Stimulated activated CD4-positive, alpha-beta T cell treated with anti-CD3 and anti-CD28 coated beads, Interleukin-15, amount 100 ng/mL, for 48 hours (primary cell): ENCODE results near the gene APOL4.
"Not testable (repeated sequence)": the region's sequence is repeated elsewhere in the genome, so short reads cannot be mapped to it uniquely, and the experiment has no call there.

Experiments used
- DNase-seq, 2 donors: peaks; one replicate each; pipeline ENCODE4 v3.0.0-alpha.2; 2020; ENCODE audit warnings: low read depth in 2 of 2

The APOL4 gene

GRCh38 chr22:36153501-36154422, 47.8 kb downstream of the APOL4 start:
- DNase-seq, result no peak

- DNase-seq, result not testable (repeated sequence)
Observed at GRCh38 chr22:36152821-36153220, 48.8 kb downstream of the APOL4 start.

GRCh38 chr22:36152088-36152487, 49.5 kb downstream of the APOL4 start:
- DNase-seq, result no peak

GRCh38 chr22:36151006-36151595, 50.5 kb downstream of the APOL4 start:
- DNase-seq, result no peak

- no peak for DNase-seq
Observed at GRCh38 chr22:36149441-36149840, 52.2 kb downstream of the APOL4 start.

GRCh38 chr22:36148411-36148810, 53.2 kb downstream of the APOL4 start:
- DNase-seq, result no peak

- no peak for DNase-seq
Observed at GRCh38 chr22:36147196-36147791, 54.3 kb downstream of the APOL4 start.

- DNase-seq, result no peak
Observed at GRCh38 chr22:36145881-36146280, 55.7 kb downstream of the APOL4 start.

- DNase-seq, result no peak
Observed at GRCh38 chr22:36144886-36145541, 56.6 kb downstream of the APOL4 start.

GRCh38 chr22:36143956-36144355, 57.7 kb downstream of the APOL4 start:
- DNase-seq, result no peak

- no peak for DNase-seq
Observed at GRCh38 chr22:36143066-36143815, 58.4 kb downstream of the APOL4 start.

- DNase-seq, result no peak
Observed at GRCh38 chr22:36141481-36141880, 60.1 kb downstream of the APOL4 start.
